ENCODE results near the gene CASP8. TPM values are rescaled to one million over a fixed set of nuclear protein-coding genes. Genes with fewer than 3 reads are reported as not detected.

The CASP8 gene
- total and polyA plus RNA-seq, 9 donors: 6.7 to 20.2 (median 12.6) TPM

- intact Hi-C loops (cut with DNase I): no loop called here
- no peak for DNase-seq
- TF ChIP-seq CTCF (IDR thresholded peaks at IDR 0.05) (no peak), POLR2A (IDR thresholded peaks at IDR 0.05) (no peak), EP300 (IDR thresholded peaks at IDR 0.05) (no peak)
- no peaks in the 10 kb centered on the region for H3K27me3 ChIP-seq
- H3K9me3 ChIP-seq: no peaks in the 10 kb centered on the region
- H3K4me1 ChIP-seq (ENCODE audit: insufficient read depth): no peaks in the 10 kb centered on the region
- H3K4me3 ChIP-seq: no peak overlapping the region
- no peak overlapping the region for H3K27ac ChIP-seq
- no peaks in the 10 kb centered on the region for H3K36me3 ChIP-seq
These were observed 17.6 kb upstream of the CASP8 start for GRCh38 chr2:201242571-201243277.

GRCh38 chr2:201244829-201245228, 15.5 kb upstream of the CASP8 start:
- Histone ChIP-seq H3K27me3 (no peaks in the 10 kb centered on the region), H3K36me3 (no peaks in the 10 kb centered on the region), H3K4me3 (no peak overlapping the region), H3K4me1 (ENCODE audit: insufficient read depth) (no peaks in the 10 kb centered on the region), H3K27ac (no peak overlapping the region), H3K9me3 (no peaks in the 10 kb centered on the region)
- no peak for TF ChIP-seq CTCF (IDR thresholded peaks at IDR 0.05)
- no peak for TF ChIP-seq POLR2A (IDR thresholded peaks at IDR 0.05)
- no peak for TF ChIP-seq EP300 (IDR thresholded peaks at IDR 0.05)
- WGBS, 3 donors: 86 to 89% (median 87%) methylated on average over 5 of the region's 5 CpGs
- DNase-seq: no peak
- intact Hi-C loops (cut with DNase I): no loop called here

GRCh38 chr2:201246280-201246679, 14.1 kb upstream of the CASP8 start:
- H3K27me3 ChIP-seq: no peaks in the 10 kb centered on the region
- no peak overlapping the region for H3K4me3 ChIP-seq
- intact Hi-C loops (cut with DNase I): no loop called here
- H3K27ac ChIP-seq: no peak overlapping the region
- DNase-seq: no peak
- 55 to 81% (median 77%) methylated on average over 4 of the region's 4 CpGs for WGBS, 3 donors
- no peaks in the 10 kb centered on the region for H3K36me3 ChIP-seq
- no peaks in the 10 kb centered on the region for H3K9me3 ChIP-seq
- no peak for TF ChIP-seq CTCF (IDR thresholded peaks at IDR 0.05)
- no peak for TF ChIP-seq POLR2A (IDR thresholded peaks at IDR 0.05)
- no peak for TF ChIP-seq EP300 (IDR thresholded peaks at IDR 0.05)
- no peaks in the 10 kb centered on the region for H3K4me1 ChIP-seq (ENCODE audit: insufficient read depth)

- no peak for TF ChIP-seq POLR2A (IDR thresholded peaks at IDR 0.05)
- TF ChIP-seq CTCF (IDR thresholded peaks at IDR 0.05): no peak
- TF ChIP-seq EP300 (IDR thresholded peaks at IDR 0.05): no peak
- H3K27me3 ChIP-seq: no peaks in the 10 kb centered on the region
- H3K4me3 ChIP-seq: no peak overlapping the region
- H3K27ac ChIP-seq: no peak overlapping the region
- no peak for DNase-seq
- no peaks in the 10 kb centered on the region for H3K4me1 ChIP-seq (ENCODE audit: insufficient read depth)
- intact Hi-C loops (cut with DNase I): no loop called here
- no peaks in the 10 kb centered on the region for H3K36me3 ChIP-seq
- no peaks in the 10 kb centered on the region for H3K9me3 ChIP-seq
- WGBS, 3 donors: 91% methylated on average over 6 of the region's 6 CpGs
These were observed 12.0 kb upstream of the CASP8 start for GRCh38 chr2:201248288-201248844.
